Inflammatory macrophage treated with lipopolysaccharide for 4 hours (primary cell): ENCODE data around the gene SBK2.
"Not testable (repeated sequence)": the region's sequence is repeated elsewhere in the genome, so short reads cannot be mapped to it uniquely, and the experiment has no call there.

Experiments used
- DNase-seq: peaks from one replicate; pipeline ENCODE4 v3.0.0-alpha.2; 2020

Gene SBK2

DNA sequence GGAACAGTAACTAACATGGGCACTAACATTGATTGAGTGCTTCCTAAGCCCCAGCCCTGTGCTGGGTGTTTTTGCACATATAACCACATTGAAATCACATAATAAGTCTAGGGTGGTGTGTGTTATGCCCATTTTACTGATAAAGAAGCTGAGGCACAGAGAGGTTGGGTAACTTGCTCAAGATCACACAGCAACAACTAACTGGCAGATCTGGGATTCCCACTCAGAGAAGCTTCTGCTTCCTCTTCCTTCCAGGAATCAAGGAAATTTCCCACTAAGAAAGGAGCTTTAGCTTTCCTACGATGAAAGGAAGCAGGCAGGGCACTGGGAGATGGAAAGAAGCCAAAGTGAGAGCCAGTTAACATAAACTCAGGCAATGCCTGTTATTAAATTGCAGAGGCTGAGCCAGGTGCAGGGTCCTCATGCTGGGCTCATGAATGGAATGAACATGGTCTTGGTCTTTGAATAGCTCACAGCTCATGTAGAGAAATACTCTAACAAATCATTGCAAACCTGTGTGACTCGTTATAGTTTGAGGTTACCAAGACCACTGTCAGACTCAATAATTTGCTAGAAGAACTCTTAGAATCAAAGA lies 38.6 kb downstream of the SBK2 start:
- no peak for DNase-seq

DNA sequence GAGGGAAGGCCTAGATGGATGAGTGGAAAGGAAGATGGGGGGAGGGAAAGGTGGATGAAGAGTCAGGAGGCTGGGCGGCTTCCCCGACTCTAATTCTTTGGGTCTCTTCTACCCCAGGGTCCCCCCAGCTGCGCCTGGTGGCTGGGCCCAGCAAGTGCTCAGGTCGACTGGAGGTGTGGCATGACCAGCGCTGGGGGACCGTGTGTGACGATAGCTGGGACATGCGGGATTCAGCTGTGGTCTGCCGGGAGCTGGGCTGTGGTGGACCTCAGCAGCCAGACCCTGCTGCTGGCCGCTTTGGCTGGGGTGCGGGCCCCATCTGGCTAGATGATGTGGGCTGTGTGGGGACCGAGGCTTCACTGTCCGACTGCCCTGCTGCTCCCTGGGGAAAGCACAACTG lies 39.2 kb downstream of the SBK2 start:
- no peak for DNase-seq

DNA sequence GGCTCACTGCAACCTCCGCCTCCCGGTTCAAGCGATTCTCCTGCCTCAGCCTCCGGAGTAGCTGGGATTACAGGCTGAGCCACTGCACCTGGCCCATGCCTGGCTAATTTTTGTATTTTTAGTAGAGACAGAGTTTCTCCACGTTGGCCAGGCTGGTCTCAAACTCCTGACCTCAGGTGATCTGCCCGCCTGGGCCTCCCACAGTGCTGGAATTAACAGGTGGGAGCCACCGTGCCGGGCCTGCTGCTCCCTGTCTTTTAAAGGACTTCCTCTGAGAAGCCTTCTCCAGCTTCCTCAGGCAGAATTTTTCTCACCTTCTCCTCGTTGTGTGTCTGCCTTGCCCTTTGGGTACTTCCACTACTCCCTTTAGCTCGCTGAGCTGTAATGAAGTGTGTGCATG lies 40.1 kb downstream of the SBK2 start:
- DNase-seq: not testable (repeated sequence)

DNA sequence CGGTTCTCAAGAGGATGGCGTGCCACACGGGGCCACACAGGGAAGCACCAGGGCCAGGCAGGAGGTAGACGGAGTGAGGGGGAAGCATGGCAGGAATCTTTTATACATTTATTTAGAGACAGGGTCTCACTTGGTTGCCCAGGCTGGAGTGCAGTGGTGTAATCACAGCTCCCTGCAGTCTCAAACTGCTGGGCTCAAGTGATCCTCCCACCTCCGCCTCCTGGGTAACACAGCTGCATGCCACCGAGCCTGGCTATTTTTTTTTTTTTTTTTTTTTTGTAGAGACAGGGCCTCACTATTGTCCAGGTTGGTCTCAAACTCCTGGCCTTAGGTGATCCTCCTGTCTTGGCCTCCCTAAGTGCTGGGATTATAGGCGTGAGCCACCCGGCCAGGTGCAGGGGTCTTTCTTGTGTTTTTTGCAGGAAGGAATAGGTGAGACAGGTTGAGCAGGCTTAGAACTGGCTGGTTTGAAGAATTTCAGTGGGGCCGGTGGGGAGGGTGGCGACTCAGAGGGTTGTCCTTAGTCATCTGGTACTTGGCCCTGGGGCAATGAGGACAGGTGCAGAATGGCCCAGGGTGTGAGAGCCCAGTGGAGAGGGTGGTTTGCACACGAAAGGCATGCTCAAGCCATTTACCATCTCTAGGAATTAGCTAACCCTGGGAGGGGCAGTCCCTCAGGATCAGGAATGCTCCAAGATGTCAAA lies 41.1 kb downstream of the SBK2 start:
- DNase-seq: no peak

DNA sequence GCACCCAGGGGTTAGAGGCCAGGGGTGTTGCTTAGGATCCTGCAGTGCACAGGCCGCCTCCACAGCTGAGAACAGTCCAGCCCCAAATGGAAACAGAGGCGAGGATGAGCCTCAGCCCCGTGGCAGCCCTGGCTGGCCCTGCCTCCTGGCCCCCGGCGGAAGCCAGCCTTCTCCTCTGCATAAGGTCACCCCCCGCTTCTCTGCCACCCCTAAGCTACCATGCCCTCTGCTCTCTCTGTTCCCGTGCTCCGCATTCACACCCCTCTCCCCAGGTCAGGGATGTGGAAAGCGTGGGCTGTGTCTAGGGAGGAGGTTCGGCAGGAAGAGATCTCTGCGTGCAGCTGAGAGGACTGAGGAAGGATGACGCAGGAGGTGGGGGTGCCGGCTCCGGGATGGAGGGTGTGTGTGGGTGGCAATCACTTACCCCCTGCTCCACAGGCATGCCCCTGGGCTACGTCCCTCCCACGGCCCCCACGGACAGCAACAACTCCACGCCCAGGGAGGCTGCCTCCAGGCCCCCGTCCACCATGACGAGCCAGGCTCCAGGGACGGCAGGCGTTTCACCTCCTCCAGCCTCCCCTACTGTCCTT lies 42.7 kb downstream of the SBK2 start:
- no peak for DNase-seq

DNA sequence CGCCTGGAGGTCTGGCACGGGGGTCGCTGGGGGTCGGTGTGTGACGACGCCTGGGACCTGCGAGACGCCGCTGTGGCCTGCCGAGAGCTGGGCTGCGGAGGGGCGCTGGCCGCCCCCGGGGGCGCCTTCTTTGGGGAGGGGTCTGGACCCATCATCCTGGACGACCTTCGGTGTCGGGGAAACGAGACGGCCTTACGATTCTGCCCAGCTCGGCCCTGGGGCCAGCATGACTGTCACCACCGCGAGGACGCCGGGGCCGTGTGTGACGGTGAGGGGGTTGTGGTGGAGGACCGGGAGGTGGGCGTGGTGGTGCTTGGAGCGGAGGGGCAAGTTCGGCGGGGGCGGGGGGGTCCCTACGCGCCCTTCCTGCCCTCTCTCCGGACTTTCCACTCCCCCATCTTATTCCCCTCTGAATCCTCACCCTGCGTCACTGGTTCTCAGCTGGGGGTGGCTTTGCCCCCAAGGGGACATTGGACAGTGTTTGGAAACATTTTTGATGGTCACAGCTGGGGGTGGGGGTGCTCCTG lies 43.2 kb downstream of the SBK2 start:
- DNase-seq: no peak

DNA sequence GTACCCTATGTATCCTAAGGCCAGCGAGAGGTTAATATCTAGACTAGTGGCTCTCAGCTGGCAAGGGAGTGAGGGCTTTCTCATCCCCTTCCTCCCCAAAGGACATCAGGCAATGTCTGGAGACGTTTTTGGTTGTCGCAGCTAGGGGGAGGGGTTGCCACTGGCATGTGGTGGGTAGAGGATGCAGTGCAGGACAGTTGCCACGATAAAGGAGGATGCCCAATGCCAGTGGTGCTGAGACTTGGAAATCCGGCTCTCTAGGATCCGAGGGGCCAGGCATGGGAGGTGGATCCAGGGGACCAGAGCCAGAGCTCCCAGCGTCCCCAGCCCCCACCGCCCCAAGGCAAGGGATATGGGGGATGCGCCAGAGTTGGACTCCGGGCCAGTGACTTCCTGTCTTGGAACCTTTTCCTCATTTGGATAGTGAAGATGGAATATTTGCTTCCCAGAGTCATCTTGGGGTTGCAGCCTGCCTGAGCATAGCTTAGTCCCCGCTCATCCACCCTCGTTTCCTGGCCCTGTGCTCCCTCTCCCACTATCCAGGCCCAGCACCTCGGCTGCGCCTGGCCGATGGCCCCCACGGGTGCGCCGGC lies 43.8 kb downstream of the SBK2 start:
- no peak for DNase-seq

DNA sequence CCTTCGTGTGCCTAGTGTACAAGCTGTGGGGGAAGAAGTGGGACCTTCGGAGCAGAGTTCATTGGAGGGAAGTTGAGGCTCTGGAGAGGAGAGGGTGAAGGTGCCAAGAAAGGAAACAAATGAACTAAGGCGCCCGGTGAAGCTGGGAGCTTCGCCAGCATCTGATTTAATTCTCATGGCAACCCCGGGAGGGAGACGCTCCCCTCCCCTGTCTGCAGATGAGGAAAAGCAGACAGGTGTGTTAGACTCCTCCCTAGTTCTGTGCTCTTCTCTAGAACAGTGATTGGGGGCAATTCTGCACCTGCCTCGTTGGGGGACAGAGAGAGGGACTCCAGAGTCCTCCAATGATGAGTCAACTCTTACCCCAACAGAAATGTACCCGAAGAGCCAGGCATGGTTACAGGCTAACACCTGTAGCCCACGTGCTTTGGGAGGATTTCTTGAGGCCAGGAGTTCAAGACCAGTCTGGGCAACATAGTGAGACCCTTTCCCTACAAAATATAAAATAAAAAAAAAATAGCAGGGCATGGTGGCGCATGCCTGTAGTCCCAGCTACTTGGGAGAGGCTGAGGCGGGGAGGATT lies 44.5 kb downstream of the SBK2 start:
- no peak for DNase-seq

DNA sequence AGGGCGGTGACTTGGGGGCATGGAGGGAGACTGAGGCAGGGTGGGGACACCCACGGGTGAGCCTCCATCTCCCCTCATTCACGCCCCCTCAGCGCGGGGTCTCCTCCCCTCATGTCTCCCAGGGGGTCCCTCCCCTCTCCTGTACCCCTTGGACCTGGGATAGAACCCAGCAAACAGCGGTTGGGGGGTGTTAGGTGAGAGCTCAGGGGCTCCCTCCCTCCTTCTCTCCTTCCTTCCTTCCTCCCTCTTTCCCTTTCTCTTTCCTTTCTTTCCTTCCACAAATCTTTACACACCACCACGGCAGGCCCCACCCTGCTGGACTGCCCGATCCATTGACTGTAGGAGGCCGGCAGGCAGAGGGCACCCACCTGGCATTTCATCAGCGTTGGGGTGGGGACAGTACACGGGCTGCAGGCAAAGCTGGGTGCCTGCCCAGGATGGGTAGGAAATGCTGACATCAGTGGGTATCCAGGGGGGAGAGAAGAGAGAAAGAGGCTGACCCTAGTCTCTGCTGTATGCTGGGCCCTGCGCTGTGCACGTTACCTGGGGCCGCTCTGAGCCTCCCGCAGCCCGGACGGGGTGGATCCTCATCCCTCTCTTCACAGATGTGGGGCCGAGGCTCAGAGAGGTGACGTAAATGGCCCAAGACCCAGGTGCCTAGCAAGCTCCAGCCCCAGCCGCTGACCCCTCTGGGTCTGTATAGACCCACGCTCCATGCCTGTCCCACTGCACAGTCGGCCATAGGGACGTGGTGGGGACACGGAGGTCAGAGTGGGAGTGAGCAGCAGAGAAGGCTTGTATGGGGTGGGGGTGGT lies 45.2 kb downstream of the SBK2 start:
- DNase-seq: no peak

DNA sequence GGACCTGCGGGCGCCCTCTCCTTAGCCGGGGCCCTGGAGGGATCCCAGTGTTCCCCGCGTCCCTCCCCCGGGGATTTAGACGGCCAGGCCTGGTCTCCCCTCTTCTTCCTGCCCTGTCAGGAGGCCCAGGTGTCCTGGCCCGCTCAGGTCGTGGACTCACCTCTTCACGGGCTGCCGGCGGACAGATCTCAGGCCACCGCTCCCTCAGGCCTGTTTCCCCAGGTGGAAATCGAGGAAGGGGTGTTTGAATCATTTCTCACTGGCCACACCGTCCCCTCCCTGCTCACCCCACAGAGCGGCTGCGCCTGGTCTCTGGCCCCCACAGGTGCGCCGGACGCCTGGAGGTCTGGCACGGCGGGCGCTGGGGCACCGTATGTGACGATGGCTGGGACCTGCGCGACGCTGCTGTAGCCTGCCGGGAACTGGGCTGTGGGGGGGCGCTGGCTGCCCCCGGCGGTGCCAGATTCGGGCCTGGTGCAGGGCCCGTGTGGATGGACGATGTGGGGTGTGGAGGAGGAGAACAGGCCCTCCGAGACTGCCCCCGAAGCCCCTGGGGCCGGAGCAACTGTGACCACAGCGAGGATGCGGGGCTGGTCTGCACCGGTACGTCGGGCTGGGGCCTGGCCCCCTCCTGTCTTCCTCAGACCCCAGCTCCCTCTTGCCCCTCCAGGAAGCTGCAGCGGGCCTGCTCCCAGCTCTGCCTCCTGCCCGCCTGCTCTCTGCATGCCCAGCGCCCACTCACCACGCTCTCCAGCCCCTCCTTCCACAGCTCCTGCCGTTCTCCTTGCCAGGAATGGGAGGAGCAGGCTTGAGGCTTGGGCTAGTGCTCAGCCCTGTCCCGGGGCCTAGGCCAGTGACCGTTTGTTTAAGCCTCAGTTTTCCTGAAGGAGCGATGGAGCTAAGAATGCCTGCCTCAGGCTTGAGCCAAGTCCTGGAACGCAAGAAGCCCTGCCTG lies 46.2 kb downstream of the SBK2 start:
- no peak for DNase-seq

DNA sequence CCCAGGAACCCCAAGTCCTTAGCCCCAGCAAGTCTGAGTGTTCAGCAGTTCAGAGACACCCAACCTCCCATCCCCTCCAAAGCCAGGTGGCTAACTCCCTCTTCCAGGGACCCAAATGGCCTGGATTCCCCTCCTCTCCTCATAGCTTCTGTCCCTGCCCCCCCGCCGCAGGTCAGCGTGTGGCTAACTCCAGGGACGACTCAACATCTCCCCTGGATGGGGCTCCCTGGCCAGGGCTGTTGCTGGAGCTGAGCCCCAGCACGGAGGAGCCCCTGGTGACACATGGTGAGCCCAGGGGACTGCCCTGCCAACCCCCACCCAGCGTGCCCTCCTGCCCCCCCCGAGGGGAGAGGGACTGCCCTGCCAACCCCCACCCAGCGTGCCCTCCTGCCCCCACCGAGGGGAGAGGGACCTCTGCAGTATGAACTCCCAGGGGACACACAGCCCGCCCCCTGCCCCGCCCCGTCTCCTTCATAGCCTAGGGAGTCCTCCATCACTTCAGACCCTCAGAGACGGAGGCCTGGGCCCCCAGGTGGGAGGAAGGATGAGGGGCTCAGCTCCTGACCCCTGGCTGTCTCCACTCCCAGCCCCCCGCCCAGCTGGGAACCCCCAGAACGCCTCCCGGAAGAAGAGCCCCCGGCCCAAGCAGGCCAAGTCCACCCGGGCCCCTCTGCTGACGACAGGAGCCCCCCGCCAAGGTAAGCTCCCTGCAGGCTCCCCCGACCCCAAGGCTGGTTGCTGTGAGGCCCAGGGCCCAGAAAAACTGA lies 47.0 kb downstream of the SBK2 start:
- DNase-seq: no peak

DNA sequence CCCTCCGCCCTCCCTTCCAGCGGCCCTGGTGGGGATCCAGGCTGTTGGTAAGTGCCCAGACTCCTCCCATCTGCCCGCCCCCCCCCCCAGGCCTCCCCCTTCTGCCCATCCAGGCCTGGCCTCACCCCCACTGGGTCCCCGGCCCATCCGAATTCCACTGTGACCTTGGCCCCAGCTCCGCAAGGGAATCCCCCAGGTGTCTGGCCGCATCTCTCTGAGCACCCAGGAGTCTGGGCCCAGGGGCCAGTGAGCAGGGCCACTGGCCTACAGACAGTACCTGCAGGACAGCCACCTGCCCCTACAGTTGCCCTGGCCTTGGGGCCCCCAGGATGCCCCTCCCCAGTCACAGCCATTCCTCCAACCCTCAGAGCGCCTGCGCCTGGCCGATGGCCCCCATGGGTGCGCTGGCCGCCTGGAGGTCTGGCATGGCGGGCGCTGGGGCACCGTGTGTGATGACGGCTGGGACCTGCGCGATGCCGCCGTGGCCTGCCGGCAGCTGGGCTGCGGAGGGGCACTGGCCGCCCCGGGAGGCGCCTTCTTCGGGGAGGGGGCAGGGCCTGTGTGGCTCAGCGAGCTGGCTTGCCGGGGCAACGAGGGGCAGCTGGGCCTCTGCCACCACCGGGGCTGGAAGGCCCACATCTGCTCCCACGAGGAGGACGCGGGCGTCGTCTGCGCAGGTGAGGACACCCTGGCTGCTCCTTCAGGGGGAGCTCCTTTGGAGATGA lies 47.8 kb downstream of the SBK2 start:
- no peak for DNase-seq

DNA sequence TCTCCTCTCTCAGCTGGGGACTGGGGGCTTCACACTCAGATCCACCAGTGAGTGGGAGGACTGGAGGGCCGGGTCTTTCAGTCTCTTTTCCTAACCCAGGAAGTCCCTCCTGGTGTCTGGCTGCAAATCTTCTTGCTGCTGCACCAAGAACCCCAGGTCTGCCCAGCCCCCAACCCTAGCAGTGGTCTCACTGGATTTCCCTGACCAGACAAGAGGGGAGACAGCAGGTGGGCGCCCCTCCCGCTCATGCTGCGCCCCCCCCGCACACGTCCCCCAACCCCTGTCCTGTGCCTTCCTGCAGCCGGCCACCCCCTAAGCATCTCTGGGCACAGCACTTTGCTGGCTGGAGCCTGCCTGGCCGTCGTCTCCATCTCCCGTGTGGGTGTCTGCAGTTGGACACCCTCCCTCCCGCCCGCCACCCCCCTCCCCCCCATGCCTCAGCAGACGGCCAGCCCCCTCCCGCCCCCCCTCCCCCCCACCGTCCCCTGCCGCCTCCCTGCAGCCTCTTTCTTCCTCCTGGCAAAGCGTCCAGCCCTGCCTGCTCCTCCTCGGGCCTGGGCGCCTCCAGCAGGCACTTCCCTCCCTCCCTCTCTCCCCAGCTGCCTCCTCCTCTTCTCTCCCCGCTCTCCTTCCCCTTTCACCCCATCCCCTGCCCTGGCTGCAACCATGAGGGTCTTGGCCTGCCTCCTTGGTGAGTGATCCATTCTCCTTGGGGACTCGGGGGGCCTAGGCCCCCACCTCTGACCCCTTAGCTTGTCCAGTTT lies 48.8 kb downstream of the SBK2 start, which contains the start of gene SSC5D:
SSC5D (plus strand) TSS at position 513 of the 764 bp plus-strand sequence; CDS start at position 667, 154 bp downstream.
- no peak for DNase-seq

DNA sequence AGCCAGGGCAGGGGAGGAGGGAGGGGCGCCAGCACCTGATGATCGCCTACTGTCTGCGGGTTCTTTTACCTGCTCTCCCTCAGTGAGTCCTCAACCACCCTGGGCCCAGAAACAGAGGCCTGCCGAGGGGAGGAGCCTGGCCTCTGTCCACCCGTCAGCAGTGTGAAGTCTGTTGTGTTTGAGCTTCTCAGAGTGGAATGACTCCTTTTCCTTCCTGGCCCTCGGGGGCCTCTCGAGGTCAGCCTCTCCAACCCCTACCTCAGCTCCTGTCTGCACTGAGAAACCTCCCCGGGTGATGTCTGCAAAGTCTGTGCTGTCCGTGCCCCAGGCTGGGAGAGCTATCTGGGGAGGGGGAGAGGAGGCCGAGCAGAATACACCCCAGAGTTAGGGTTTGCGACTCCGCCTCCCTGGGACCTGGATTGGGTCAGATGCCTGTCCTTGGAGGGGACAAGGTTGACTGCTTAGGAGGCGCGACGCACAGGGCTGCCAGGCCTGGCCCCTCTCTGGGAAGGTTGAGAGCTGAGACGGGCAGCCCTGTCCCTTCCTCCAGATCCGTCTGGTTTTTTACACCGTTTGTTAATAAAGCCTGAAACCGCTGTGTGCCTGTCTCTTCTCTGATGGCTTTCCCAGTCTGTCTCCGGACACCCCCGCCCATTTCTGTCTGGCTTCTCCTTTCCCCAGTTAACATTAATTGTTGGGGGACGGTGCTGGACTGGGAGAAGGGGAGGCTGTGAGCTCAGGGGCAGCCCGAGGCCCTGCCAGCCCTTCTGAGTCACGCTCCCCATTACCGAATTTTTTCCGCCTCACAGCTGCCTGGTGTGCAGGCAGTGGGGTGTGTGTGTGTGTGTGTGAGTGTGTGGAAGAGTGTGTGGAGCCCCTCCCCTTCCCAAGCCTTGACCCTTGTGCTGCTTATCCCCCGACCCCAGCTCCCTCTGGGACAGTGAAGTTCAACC lies 49.7 kb downstream of the SBK2 start:
- no peak for DNase-seq

DNA sequence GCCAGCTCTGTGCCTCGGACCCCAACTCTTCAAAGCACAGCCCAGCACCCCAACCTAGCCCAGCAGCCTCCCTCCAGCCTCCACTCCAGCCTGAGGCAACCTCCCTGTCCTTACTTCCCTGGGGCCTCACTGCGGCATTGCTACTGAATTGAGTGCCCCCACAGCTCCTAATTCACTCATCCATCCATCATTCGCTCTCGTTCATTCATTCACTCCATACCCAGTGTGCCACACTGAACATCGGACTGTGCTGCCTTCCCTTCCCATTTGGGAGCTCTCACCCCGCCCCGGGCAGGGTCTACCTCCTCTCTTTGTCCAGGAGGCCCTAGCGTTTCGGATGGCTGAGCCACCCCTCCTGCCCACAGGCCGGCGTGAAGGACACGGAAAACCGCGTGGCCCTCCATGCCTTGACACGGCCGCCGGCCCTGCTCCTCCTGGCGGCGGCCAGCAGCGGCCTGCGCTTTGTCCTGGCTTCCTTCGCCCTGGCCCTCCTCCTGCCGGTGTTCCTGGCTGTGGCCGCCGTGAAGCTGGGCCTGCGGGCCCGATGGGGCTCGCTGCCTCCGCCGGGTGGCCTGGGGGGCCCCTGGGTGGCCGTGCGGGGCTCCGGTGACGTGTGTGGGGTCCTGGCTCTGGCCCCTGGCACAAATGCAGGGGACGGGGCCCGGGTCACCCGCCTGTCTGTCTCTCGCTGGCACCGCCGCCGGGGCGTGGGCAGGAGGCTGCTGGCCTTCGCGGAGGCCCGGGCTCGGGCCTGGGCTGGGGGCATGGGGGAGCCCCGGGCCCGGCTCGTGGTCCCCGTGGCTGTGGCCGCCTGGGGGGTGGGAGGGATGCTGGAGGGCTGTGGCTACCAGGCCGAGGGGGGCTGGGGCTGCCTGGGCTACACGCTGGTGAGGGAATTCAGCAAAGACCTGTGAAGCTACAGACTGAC lies 50.6 kb downstream of the SBK2 start:
- DNase-seq: no peak

DNA sequence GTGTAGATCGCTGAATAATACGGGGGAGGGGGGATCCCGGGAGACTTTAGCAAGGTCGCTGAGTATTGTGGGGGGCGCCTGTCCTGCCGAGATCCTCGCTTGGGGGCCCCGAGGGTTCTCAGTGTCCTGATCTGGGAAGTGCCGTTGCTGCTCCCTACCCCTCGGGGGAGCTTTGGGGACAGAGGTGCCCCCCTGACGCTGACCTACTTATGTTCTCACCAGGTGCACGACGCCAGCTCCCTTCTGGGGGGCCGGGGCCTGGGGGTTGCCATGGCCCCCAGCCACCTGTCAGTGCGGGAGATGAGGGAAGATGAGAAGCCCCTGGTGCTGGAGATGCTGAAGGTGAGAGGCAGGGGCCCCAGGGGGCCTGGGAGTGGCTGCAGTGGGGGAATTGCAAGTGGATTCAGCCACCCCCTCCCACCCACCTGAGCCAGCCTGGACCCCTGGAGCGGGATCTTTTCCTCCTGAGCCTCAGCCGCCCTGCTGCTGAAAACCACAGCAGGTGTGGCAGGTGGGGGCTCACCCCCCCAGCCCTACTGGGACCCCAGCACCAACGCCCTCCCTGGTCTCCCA lies 51.4 kb downstream of the SBK2 start:
- DNase-seq: no peak
